ENCODE measurements around the gene CACNA2D3.

Gene CACNA2D3

GRCh38 chr3:54955941-54956340 lies 833.6 kb downstream of the CACNA2D3 start:
- no peak for TF ChIP-seq CTCF (IDR thresholded peaks at IDR 0.05)

GRCh38 chr3:54957711-54958110 lies 835.4 kb downstream of the CACNA2D3 start:
- no peak for TF ChIP-seq CTCF (IDR thresholded peaks at IDR 0.05)

GRCh38 chr3:54960082-54960481 lies 837.7 kb downstream of the CACNA2D3 start:
- no peak for TF ChIP-seq CTCF (IDR thresholded peaks at IDR 0.05)

- no peak for TF ChIP-seq CTCF (IDR thresholded peaks at IDR 0.05)
These were observed 838.3 kb downstream of the CACNA2D3 start for GRCh38 chr3:54960701-54961100.

GRCh38 chr3:54962200-54962599 lies 839.8 kb downstream of the CACNA2D3 start:
- no peak for TF ChIP-seq CTCF (IDR thresholded peaks at IDR 0.05)

GRCh38 chr3:54963641-54964040 lies 841.3 kb downstream of the CACNA2D3 start:
- TF ChIP-seq CTCF (IDR thresholded peaks at IDR 0.05) = no peak

- TF ChIP-seq CTCF (IDR thresholded peaks at IDR 0.05) = no peak
These were observed 841.7 kb downstream of the CACNA2D3 start for GRCh38 chr3:54964081-54964480.

GRCh38 chr3:54965746-54966145 lies 843.4 kb downstream of the CACNA2D3 start:
- TF ChIP-seq CTCF (IDR thresholded peaks at IDR 0.05) = no peak

Data from LNCAP (cell line).